ENCODE results near the gene ANKS3. TPM values are rescaled to one million over a fixed set of nuclear protein-coding genes. Genes with fewer than 3 reads are reported as not detected.

ANKS3 gene
- total RNA-seq, 1 experiment from 2014 or later: 35.0 TPM

GRCh38 chr16:4734730-4735535 is 862 bp upstream of the ANKS3 start:
- H3K4me3 Mint-ChIP-seq (ENCODE audit: unreplicated experiment): peak overlapping the region; percentile 98
- H3K36me3 Mint-ChIP-seq (ENCODE audit: insufficient read depth, unreplicated experiment): peaks cover 28% of the 10 kb centered on the region
- intact Hi-C loops (cut with micrococcal nuclease): loop anchor here (1.0 to 10.0 kb wide), 3 partner anchors 32 to 360 kb away; partner anchors contain the start of genes EEF2KMT and ZNF500
- TF ChIP-seq, protein P1, sequence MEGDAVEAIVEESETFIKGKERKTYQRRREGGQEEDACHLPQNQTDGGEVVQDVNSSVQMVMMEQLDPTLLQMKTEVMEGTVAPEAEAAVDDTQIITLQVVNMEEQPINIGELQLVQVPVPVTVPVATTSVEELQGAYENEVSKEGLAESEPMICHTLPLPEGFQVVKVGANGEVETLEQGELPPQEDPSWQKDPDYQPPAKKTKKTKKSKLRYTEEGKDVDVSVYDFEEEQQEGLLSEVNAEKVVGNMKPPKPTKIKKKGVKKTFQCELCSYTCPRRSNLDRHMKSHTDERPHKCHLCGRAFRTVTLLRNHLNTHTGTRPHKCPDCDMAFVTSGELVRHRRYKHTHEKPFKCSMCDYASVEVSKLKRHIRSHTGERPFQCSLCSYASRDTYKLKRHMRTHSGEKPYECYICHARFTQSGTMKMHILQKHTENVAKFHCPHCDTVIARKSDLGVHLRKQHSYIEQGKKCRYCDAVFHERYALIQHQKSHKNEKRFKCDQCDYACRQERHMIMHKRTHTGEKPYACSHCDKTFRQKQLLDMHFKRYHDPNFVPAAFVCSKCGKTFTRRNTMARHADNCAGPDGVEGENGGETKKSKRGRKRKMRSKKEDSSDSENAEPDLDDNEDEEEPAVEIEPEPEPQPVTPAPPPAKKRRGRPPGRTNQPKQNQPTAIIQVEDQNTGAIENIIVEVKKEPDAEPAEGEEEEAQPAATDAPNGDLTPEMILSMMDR (IDR thresholded peaks at IDR 0.05; ENCODE audit: unreplicated experiment): no peak
- BruUV-seq (replicated peaks): TSS peak; percentile 68
- CTCF ChIA-PET: interaction anchor here (0.5 to 1.3 kb wide), 10 partner anchors 18 to 411 kb away, joined by 3 to 7 read pairs (median 3); partner anchors contain the start of gene MGRN1
- H3K27me3 Mint-ChIP-seq (ENCODE audit: insufficient read depth, unreplicated experiment): no peaks in the 10 kb centered on the region
- no peaks in the 10 kb centered on the region for H3K9me3 Mint-ChIP-seq (ENCODE audit: unreplicated experiment)
- DNase-seq (ENCODE audit: unreplicated experiment): peak; percentile 72
- peak overlapping the region; percentile 98 for H3K27ac Mint-ChIP-seq (ENCODE audit: low read depth, unreplicated experiment)
- peaks cover 13% of the 10 kb centered on the region for H3K4me1 Mint-ChIP-seq (ENCODE audit: insufficient read depth, unreplicated experiment)
- POLR2A ChIA-PET: interaction anchor here (0.5 to 2.9 kb wide), 28 partner anchors 10 to 337 kb away, joined by 3 to 64 read pairs (median 5); partner anchors contain the start of genes ALG1, GLYR1, ROGDI and SEPTIN12

- CTCF ChIA-PET: interaction anchor here (0.6 to 1.3 kb wide), 5 partner anchors 35 to 223 kb away, joined by 3 to 7 read pairs (median 3); partner anchors contain the start of gene MGRN1
Measured at GRCh38 chr16:4733747-4734062, 366 bp downstream of the ANKS3 start.

DNA sequence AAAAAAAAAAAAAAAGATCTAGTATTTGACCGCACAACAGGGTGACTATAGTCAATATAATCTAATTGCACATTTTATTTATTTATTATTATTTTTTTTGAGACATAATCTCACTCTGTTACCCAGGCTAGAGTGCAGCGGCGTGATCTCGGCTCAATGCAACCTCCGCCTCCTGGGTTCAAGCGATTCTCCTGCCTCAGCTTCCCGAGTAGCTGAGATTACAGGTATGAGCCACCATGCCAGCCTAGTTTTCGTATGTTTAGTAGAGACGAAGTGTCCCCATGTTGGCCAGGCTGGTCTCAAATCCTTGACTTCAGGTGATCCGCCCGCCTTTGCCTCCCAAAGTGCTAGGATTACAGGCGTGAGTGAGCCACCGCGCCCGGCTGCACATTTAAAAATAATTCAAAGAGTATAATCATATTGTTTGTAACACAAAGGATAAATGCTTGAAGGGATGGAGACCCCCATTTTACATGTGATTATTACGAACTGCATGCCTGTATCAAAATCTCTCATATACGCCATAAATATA is 794 bp downstream of the ANKS3 start:
- TF ChIP-seq, protein P1 (IDR thresholded peaks at IDR 0.05; ENCODE audit: unreplicated experiment): no peak
- peaks cover 13% of the 10 kb centered on the region for H3K4me1 Mint-ChIP-seq (ENCODE audit: insufficient read depth, unreplicated experiment)
- peak overlapping the region; percentile 98 for H3K4me3 Mint-ChIP-seq (ENCODE audit: unreplicated experiment)
- no peak for DNase-seq (ENCODE audit: unreplicated experiment)
- POLR2A ChIA-PET: interaction anchor here (0.5 to 2.9 kb wide), 11 partner anchors 9 to 211 kb away, joined by 3 to 64 read pairs (median 8); partner anchors contain the start of genes NUDT16L1 and ZNF500
- BruUV-seq (replicated peaks): no TSS peak
- CTCF ChIA-PET: no interaction called here
- peak overlapping the region; percentile 98 for H3K27ac Mint-ChIP-seq (ENCODE audit: low read depth, unreplicated experiment)
- no peaks in the 10 kb centered on the region for H3K27me3 Mint-ChIP-seq (ENCODE audit: insufficient read depth, unreplicated experiment)
- intact Hi-C loops (cut with micrococcal nuclease): loop anchor here (10.0 kb wide), 1 partner anchor 362 kb away; the partner anchor contains the start of gene EEF2KMT
- H3K9me3 Mint-ChIP-seq (ENCODE audit: unreplicated experiment): no peaks in the 10 kb centered on the region
- peaks cover 34% of the 10 kb centered on the region for H3K36me3 Mint-ChIP-seq (ENCODE audit: insufficient read depth, unreplicated experiment)

More at GRCh38 chr16:4733747-4734062, 366 bp downstream of the ANKS3 start:
- Mint-ChIP-seq H3K36me3 (ENCODE audit: insufficient read depth, unreplicated experiment) (peaks cover 34% of the 10 kb centered on the region), H3K9me3 (ENCODE audit: unreplicated experiment) (no peaks in the 10 kb centered on the region), H3K4me1 (ENCODE audit: insufficient read depth, unreplicated experiment) (peaks cover 13% of the 10 kb centered on the region), H3K27me3 (ENCODE audit: insufficient read depth, unreplicated experiment) (no peaks in the 10 kb centered on the region), H3K4me3 (ENCODE audit: unreplicated experiment) (peak overlapping the region; percentile 98), H3K27ac (ENCODE audit: low read depth, unreplicated experiment) (peak overlapping the region; percentile 98)
- BruUV-seq (replicated peaks): TSS peak; percentile 54
- POLR2A ChIA-PET: interaction anchor here (0.5 to 2.9 kb wide), 24 partner anchors 9 to 338 kb away, joined by 3 to 64 read pairs (median 5); partner anchors contain the start of genes ALG1, GLYR1, NUDT16L1 and ROGDI
- intact Hi-C loops (cut with micrococcal nuclease): loop anchor here (1.0 to 10.0 kb wide), 3 partner anchors 34 to 361 kb away; partner anchors contain the start of genes EEF2KMT and ZNF500
- TF ChIP-seq, protein P1 (IDR thresholded peaks at IDR 0.05; ENCODE audit: unreplicated experiment): no peak
- no peak for DNase-seq (ENCODE audit: unreplicated experiment)

- BruUV-seq (replicated peaks): no TSS peak
- intact Hi-C loops (cut with micrococcal nuclease): loop anchor here (10.0 kb wide), 1 partner anchor 365 kb away; the partner anchor contains the start of gene EEF2KMT
- no peak overlapping the region for H3K4me3 Mint-ChIP-seq (ENCODE audit: unreplicated experiment)
- H3K36me3 Mint-ChIP-seq (ENCODE audit: insufficient read depth, unreplicated experiment): peaks cover 46% of the 10 kb centered on the region
- ChIA-PET POLR2A (no interaction called here), CTCF (no interaction called here)
- peaks cover 7% of the 10 kb centered on the region for H3K4me1 Mint-ChIP-seq (ENCODE audit: insufficient read depth, unreplicated experiment)
- H3K27me3 Mint-ChIP-seq (ENCODE audit: insufficient read depth, unreplicated experiment): no peaks in the 10 kb centered on the region
- H3K27ac Mint-ChIP-seq (ENCODE audit: low read depth, unreplicated experiment): no peak overlapping the region
- H3K9me3 Mint-ChIP-seq (ENCODE audit: unreplicated experiment): no peaks in the 10 kb centered on the region
- DNase-seq (ENCODE audit: unreplicated experiment): no peak
- TF ChIP-seq, protein P1 (IDR thresholded peaks at IDR 0.05; ENCODE audit: unreplicated experiment): no peak
Measured at GRCh38 chr16:4729876-4730275, 4.2 kb downstream of the ANKS3 start.

Measured in MCF 10A (cell line).